Vagina (tissue), 2 donors: ENCODE results near the gene RAPGEF5.

Experiments
- POLR2AphosphoS5 ChIP-seq, 2 donors: sonication (generic); formaldehyde crosslinking; IDR thresholded peaks; one replicate each; pipeline ENCODE4 v1.9.0; 2017; ENCODE audit warnings: antibody characterized with exemption in 2 of 2, mild to moderate bottlenecking in 2 of 2, low read depth in 1 of 2; ENCODE audit not compliant: insufficient read depth in 1 of 2
- TF ChIP-seq, protein P1 (sequence below), 3 experiments: fragments of 450-650 bp in 2 of 3; fragments of 200-600 bp in 1 of 3; sonication (generic) in 1 of 3; IDR thresholded peaks; one replicate each; pipeline ENCODE4 v1.5.1; 2017 to 2019; ENCODE audit warnings: antibody characterized with exemption in 3 of 3, mild to moderate bottlenecking in 2 of 3, moderate library complexity in 2 of 3

DNA sequence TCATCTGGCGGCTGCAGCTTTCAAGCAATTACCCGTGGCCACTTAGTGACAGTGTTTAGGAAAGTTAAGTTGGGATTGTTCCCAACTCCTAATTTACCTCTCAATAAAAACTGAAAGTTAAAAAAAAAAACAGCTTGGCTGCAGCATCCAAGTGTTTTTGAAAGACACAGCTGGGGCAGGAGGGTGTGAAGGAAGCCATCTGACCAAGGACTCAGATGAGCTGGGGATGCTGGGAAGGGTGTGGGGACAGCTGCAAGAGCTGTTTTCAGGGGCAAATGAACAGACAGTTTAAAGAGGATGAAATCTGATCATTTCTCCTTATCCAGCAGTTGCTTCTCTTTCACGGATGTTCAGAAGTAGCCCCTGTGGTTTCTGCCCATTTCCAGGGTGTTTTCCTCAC, 282.1 kb downstream of the RAPGEF5 start:
- TF ChIP-seq POLR2AphosphoS5 (IDR thresholded peaks at IDR 0.05; ENCODE audit: insufficient read depth in 1 of 2, low read depth in 1 of 2), result no peak
- TF ChIP-seq, protein P1, sequence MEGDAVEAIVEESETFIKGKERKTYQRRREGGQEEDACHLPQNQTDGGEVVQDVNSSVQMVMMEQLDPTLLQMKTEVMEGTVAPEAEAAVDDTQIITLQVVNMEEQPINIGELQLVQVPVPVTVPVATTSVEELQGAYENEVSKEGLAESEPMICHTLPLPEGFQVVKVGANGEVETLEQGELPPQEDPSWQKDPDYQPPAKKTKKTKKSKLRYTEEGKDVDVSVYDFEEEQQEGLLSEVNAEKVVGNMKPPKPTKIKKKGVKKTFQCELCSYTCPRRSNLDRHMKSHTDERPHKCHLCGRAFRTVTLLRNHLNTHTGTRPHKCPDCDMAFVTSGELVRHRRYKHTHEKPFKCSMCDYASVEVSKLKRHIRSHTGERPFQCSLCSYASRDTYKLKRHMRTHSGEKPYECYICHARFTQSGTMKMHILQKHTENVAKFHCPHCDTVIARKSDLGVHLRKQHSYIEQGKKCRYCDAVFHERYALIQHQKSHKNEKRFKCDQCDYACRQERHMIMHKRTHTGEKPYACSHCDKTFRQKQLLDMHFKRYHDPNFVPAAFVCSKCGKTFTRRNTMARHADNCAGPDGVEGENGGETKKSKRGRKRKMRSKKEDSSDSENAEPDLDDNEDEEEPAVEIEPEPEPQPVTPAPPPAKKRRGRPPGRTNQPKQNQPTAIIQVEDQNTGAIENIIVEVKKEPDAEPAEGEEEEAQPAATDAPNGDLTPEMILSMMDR (IDR thresholded peaks at IDR 0.05), result no peak
